HepG2 (cell line): Measurements from ENCODE around the gene WIPF3. TPM values are rescaled to one million over a fixed set of nuclear protein-coding genes. Genes with fewer than 3 reads are reported as not detected.

Experiments used
- ATAC-seq: fragments of 200-7000 bp; cut with Tn5 transposase; 3 replicates; pipeline ENCODE4 v1.9.1; 2020; ENCODE audit warnings: mild to moderate bottlenecking, moderate library complexity
- BruUV-seq: library from RNA; stranded (reverse); fragments of 400-500 nt; replicated peaks from 2 replicates; lab custom pipeline; 2021; lab: Mats Ljungman, UMichigan
- CTCF ChIA-PET: fragments of 300-600 bp; formaldehyde crosslinking; extraction: SDS; loops from one replicate; lab custom pipeline; 2021; ENCODE audit warnings: low total read pairs, inconsistent platforms, low intra/inter-chr PET ratio; lab: Yijun Ruan, JAX
- POLR2A ChIA-PET: fragments of 350-600 bp; sonication (Branson Sonifier 250); formaldehyde crosslinking; loops from one replicate; lab custom pipeline; 2020; ENCODE audit warnings: antibody characterized with exemption, inconsistent platforms; lab: Yijun Ruan, JAX
- DNase-seq: peaks from one replicate; pipeline ENCODE4 v3.0.0-alpha.2; 2015; ENCODE audit warnings: low spot score
- FAIRE-seq: peaks from 3 replicates; lab custom pipeline; 2011; peaks lifted over from hg19 to GRCh38; lab: Jason Lieb, UNC
- H2AFZ ChIP-seq: one replicate; pipeline ENCODE4 v1.6.1; 2011; ENCODE audit warnings: low read length, inconsistent platforms
- H3K27ac ChIP-seq: fragments of 300-600 bp; 3 replicates; pipeline ENCODE4 v1.8.0; 2011; ENCODE audit warnings: mixed run types, mild to moderate bottlenecking, mixed read lengths, low read length, inconsistent platforms; ENCODE audit not compliant: insufficient read depth; ENCODE audit errors: extremely low read length
- H3K27me3 ChIP-seq, 2 experiments: fragments of 200-600 bp in 1 of 2; 2 replicates in 1 of 2; 3 replicates in 1 of 2; pipeline versions ENCODE4 v1.6.0 to v1.8.0; 2011; ENCODE audit warnings: low read length in 2 of 2, mild to moderate bottlenecking in 2 of 2, moderate library complexity in 2 of 2, inconsistent platforms in 1 of 2; ENCODE audit not compliant: insufficient read depth in 2 of 2, control insufficient read depth in 1 of 2
- H3K36me3 ChIP-seq, 2 experiments: fragments of 200-600 bp in 1 of 2; replicated peaks in 1 of 2; 2 replicates in 1 of 2; 3 replicates in 1 of 2; pipeline versions ENCODE4 v1.5.1 to v1.8.0; 2011; ENCODE audit warnings: low read length in 2 of 2, inconsistent platforms in 1 of 2; ENCODE audit not compliant: insufficient read depth in 2 of 2, control insufficient read depth in 1 of 2
- H3K4me1 ChIP-seq: 2 replicates; pipeline ENCODE4 v1.5.1; 2012; ENCODE audit warnings: low read length, inconsistent platforms; ENCODE audit not compliant: insufficient read depth
- H3K4me2 ChIP-seq: 2 replicates; pipeline ENCODE4 v1.6.0; 2011; ENCODE audit warnings: low read depth, low read length, inconsistent platforms
- H3K4me3 ChIP-seq, 3 experiments: fragments of 200-600 bp in 1 of 3; sonication (generic), shearing (Covaris generic) in 1 of 3; replicated peaks in 1 of 3; 2 replicates each; pipeline ENCODE4 v1.5.1; 2011 to 2016; ENCODE audit warnings: low read length in 3 of 3, inconsistent platforms in 2 of 3, low read depth in 2 of 3, mild to moderate bottlenecking in 2 of 3, control low read depth in 1 of 3, mixed read lengths in 1 of 3; ENCODE audit not compliant: insufficient read depth in 1 of 3
- H3K79me2 ChIP-seq: one replicate; pipeline ENCODE4 v1.6.1; 2011; ENCODE audit warnings: low read length, inconsistent platforms; ENCODE audit not compliant: insufficient read depth
- H3K9ac ChIP-seq: 2 replicates; pipeline ENCODE4 v1.6.0; 2011; ENCODE audit warnings: mild to moderate bottlenecking, low read depth, low read length, inconsistent platforms; ENCODE audit not compliant: insufficient read depth
- H3K9me3 ChIP-seq: 2 replicates; pipeline ENCODE4 v1.5.1; 2012; ENCODE audit warnings: mild to moderate bottlenecking, low read length
- H4K20me1 ChIP-seq: 2 replicates; pipeline ENCODE4 v1.6.0; 2011; ENCODE audit warnings: inconsistent platforms, mild to moderate bottlenecking, low read length, moderate library complexity; ENCODE audit not compliant: insufficient read depth
- CAMTA2 ChIP-seq: sonication (generic); formaldehyde crosslinking; IDR thresholded peaks from 2 replicates; pipeline ENCODE4 v1.4.0; 2020; ENCODE audit warnings: mild to moderate bottlenecking, missing genetic modification reagents, borderline replicate concordance
- CENPT ChIP-seq: sonication (generic); formaldehyde crosslinking; IDR thresholded peaks from 2 replicates; pipeline ENCODE4 v1.8.0; 2022; ENCODE audit warnings: low read depth, mild to moderate bottlenecking, moderate library complexity, missing genetic modification reagents
- ETV5 ChIP-seq: IDR thresholded peaks from 2 replicates; pipeline ENCODE4 v1.6.1; 2018; ENCODE audit warnings: missing biosample characterization, missing genetic modification reagents, inconsistent platforms, borderline replicate concordance
- NFKBIZ ChIP-seq: IDR thresholded peaks from 2 replicates; pipeline ENCODE4 v1.6.1; 2018; ENCODE audit warnings: missing genetic modification reagents, missing compliant biosample characterization
- POLR2AphosphoS5 ChIP-seq: IDR thresholded peaks from 2 replicates; pipeline ENCODE4 v1.6.1; 2012; ENCODE audit warnings: low read depth, low read length
- RBM39 ChIP-seq: fragments of 200-400 bp; formaldehyde crosslinking; IDR thresholded peaks from one replicate; pipeline ENCODE4 v1.6.1; 2018; ENCODE audit warnings: antibody characterized with exemption, mild to moderate bottlenecking, low read depth, low read length; ENCODE audit not compliant: poor library complexity, severe bottlenecking
- SETDB1 ChIP-seq: sonication (generic); formaldehyde crosslinking; IDR thresholded peaks from 2 replicates; pipeline ENCODE4 v1.5.1; 2020; ENCODE audit warnings: missing genetic modification reagents, mild to moderate bottlenecking, borderline replicate concordance
- WGBS: methylation state at CpG from one replicate; pipeline ENCODE4 v1.1.6; 2017; ENCODE audit warnings: low lambda C conversion rate; 5-methylcytosine and 5-hydroxymethylcytosine counted together
- in situ Hi-C: cut with HindIII; loops from 2 replicates; pipeline ENCODE4 v1.10.0; 2017; ENCODE audit warnings: low pct_unique_long_range_greater_than_20kb; ENCODE audit not compliant: extremely low pct_ligation_motif_present
- intact Hi-C: fragments of 100-400 bp; cut with micrococcal nuclease; formaldehyde crosslinking; loops from one replicate; pipeline ENCODE4 v1.10.0; 2022; ENCODE audit not compliant: unreplicated experiment
- polyA plus RNA-seq, 8 experiments: library from polyadenylated mRNA; depleted of rRNA in 3 of 8; stranded (reverse) in 7 of 8; unstranded in 1 of 8; fragments of >200 nt; fragmentation: Illumina TruSeq in 4 of 8; extraction: Trizol in 4 of 8; gene quantifications; 2 replicates each; pipeline versions ENCODE4 v1.2.1 to v1.2.3, GENCODE V29; 2011 to 2016; ENCODE audit warnings: low read depth in 4 of 8, missing spikeins in 1 of 8, mixed read lengths in 1 of 8; ENCODE audit not compliant: insufficient read depth in 1 of 8
- total RNA-seq, 5 experiments: library from RNA; depleted of rRNA; stranded (reverse); fragments of >200 nt; fragmentation: Illumina TruSeq; extraction: Trizol; gene quantifications; 2 replicates each; pipeline ENCODE4 v1.2.3, GENCODE V29; 2016; ENCODE audit warnings: low read depth in 1 of 5
- TF ChIP-seq, protein P1 (sequence below): sonication (generic); formaldehyde crosslinking; IDR thresholded peaks from 2 replicates; pipeline ENCODE4 v1.9.0; 2021; ENCODE audit warnings: missing genetic modification reagents, borderline replicate concordance
- TF ChIP-seq, protein P2 (sequence below): sonication (generic); formaldehyde crosslinking; IDR thresholded peaks from 2 replicates; pipeline ENCODE4 v1.5.0; 2020; ENCODE audit warnings: mild to moderate bottlenecking, low read depth, missing genetic modification reagents, borderline replicate concordance
- TF ChIP-seq, protein P3 (sequence below): IDR thresholded peaks from 2 replicates; pipeline ENCODE4 v1.6.1; 2016; ENCODE audit warnings: low read depth
- TF ChIP-seq, protein P4 (sequence below): sonication (generic); formaldehyde crosslinking; IDR thresholded peaks from 2 replicates; pipeline ENCODE4 v1.5.0; 2020; ENCODE audit warnings: mild to moderate bottlenecking, missing genetic modification reagents
- TF ChIP-seq, protein P5 (sequence below): sonication (generic); formaldehyde crosslinking; IDR thresholded peaks from 2 replicates; pipeline ENCODE4 v1.9.0; 2021; ENCODE audit warnings: missing genetic modification reagents, borderline replicate concordance
- TF ChIP-seq, protein P6 (sequence below): sonication (generic); formaldehyde crosslinking; IDR thresholded peaks from 2 replicates; pipeline ENCODE4 v1.4.0; 2020; ENCODE audit warnings: missing genetic modification reagents

The WIPF3 gene
- total and polyA plus RNA-seq, 2 of the 13 experiments (the other 11 are each of a cell fraction or from before 2014, with no cell fraction given) = 0.03 TPM; not detected in 1

DNA sequence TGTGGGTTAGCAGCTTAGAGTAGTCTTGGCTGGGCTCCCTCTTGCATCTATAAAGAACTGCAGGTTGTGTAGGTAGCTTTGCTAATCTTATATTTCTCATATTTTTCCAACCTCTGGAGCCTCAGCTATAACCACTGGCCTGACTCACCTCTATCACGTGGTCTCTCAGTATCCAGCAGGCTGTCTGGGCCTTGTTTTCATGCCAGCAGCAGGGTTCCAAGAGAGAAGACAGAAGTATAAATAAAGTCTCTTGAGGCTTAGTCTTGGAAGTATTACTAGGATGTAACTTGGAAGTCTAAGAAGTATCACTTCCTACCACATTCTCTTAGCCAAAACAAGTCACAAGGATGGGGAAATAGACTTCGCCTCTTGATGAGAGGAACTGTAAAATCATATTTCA is 73.3 kb downstream of the WIPF3 start:
- WGBS = 4% methylated on average over 2 of the region's 2 CpGs
- ATAC-seq = no peak
- no peak for FAIRE-seq
- H3K4me2 ChIP-seq = no peak overlapping the region
- no peaks in the 10 kb centered on the region for H4K20me1 ChIP-seq
- no TSS peak for BruUV-seq
- H2AFZ ChIP-seq = no peak overlapping the region
- no peak for DNase-seq
- H3K9ac ChIP-seq = no peak overlapping the region
- in situ Hi-C loops = loop anchor here (10.0 kb wide), 1 partner anchor 185 kb away; no protein-coding TSS in a partner anchor
- intact Hi-C loops = loop anchor here (2.0 to 5.0 kb wide), 2 partner anchors 43 to 183 kb away; no protein-coding TSS in a partner anchor
- no peak overlapping the region for H3K27ac ChIP-seq
- no peak overlapping the region for H3K4me3 ChIP-seq
- no peaks in the 10 kb centered on the region for H3K79me2 ChIP-seq
- ChIA-PET POLR2A (no interaction called here), CTCF (no interaction called here)
- no peaks in the 10 kb centered on the region for H3K9me3 ChIP-seq
- peaks cover 0 to 9% of the 10 kb centered on the region in 2 experiments; a peak in 3 of 5 replicates for H3K27me3 ChIP-seq
- H3K36me3 ChIP-seq = no peaks in the 10 kb centered on the region
- H3K4me1 ChIP-seq = peaks cover 8% of the 10 kb centered on the region; the same call in 1 of the 2 replicates
- TF ChIP-seq CENPT = no peak
- no peak for TF ChIP-seq SETDB1 (CRISPR knock-in tag)
- TF ChIP-seq, protein P1, sequence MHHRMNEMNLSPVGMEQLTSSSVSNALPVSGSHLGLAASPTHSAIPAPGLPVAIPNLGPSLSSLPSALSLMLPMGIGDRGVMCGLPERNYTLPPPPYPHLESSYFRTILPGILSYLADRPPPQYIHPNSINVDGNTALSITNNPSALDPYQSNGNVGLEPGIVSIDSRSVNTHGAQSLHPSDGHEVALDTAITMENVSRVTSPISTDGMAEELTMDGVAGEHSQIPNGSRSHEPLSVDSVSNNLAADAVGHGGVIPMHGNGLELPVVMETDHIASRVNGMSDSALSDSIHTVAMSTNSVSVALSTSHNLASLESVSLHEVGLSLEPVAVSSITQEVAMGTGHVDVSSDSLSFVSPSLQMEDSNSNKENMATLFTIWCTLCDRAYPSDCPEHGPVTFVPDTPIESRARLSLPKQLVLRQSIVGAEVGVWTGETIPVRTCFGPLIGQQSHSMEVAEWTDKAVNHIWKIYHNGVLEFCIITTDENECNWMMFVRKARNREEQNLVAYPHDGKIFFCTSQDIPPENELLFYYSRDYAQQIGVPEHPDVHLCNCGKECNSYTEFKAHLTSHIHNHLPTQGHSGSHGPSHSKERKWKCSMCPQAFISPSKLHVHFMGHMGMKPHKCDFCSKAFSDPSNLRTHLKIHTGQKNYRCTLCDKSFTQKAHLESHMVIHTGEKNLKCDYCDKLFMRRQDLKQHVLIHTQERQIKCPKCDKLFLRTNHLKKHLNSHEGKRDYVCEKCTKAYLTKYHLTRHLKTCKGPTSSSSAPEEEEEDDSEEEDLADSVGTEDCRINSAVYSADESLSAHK = no peak
- TF ChIP-seq, protein P2, sequence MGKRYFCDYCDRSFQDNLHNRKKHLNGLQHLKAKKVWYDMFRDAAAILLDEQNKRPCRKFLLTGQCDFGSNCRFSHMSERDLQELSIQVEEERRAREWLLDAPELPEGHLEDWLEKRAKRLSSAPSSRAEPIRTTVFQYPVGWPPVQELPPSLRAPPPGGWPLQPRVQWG (CRISPR knock-in tag) = no peak
- TF ChIP-seq, protein P3, sequence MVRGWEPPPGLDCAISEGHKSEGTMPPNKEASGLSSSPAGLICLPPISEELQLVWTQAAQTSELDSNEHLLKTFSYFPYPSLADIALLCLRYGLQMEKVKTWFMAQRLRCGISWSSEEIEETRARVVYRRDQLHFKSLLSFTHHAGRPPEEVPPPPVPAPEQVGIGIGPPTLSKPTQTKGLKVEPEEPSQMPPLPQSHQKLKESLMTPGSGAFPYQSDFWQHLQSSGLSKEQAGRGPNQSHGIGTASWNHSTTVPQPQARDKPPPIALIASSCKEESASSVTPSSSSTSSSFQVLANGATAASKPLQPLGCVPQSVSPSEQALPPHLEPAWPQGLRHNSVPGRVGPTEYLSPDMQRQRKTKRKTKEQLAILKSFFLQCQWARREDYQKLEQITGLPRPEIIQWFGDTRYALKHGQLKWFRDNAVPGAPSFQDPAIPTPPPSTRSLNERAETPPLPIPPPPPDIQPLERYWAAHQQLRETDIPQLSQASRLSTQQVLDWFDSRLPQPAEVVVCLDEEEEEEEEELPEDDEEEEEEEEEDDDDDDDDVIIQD (CRISPR knock-in tag) = no peak
- TF ChIP-seq RBM39 = no peak
- TF ChIP-seq POLR2AphosphoS5 = no peak
- TF ChIP-seq NFKBIZ (CRISPR knock-in tag) = no peak
- no peak for TF ChIP-seq CAMTA2
- no peak for TF ChIP-seq ETV5 (CRISPR knock-in tag)
- TF ChIP-seq, protein P4, sequence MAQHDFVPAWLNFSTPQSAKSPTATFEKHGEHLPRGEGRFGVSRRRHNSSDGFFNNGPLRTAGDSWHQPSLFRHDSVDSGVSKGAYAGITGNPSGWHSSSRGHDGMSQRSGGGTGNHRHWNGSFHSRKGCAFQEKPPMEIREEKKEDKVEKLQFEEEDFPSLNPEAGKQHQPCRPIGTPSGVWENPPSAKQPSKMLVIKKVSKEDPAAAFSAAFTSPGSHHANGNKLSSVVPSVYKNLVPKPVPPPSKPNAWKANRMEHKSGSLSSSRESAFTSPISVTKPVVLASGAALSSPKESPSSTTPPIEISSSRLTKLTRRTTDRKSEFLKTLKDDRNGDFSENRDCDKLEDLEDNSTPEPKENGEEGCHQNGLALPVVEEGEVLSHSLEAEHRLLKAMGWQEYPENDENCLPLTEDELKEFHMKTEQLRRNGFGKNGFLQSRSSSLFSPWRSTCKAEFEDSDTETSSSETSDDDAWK = no peak
- TF ChIP-seq, protein P5, sequence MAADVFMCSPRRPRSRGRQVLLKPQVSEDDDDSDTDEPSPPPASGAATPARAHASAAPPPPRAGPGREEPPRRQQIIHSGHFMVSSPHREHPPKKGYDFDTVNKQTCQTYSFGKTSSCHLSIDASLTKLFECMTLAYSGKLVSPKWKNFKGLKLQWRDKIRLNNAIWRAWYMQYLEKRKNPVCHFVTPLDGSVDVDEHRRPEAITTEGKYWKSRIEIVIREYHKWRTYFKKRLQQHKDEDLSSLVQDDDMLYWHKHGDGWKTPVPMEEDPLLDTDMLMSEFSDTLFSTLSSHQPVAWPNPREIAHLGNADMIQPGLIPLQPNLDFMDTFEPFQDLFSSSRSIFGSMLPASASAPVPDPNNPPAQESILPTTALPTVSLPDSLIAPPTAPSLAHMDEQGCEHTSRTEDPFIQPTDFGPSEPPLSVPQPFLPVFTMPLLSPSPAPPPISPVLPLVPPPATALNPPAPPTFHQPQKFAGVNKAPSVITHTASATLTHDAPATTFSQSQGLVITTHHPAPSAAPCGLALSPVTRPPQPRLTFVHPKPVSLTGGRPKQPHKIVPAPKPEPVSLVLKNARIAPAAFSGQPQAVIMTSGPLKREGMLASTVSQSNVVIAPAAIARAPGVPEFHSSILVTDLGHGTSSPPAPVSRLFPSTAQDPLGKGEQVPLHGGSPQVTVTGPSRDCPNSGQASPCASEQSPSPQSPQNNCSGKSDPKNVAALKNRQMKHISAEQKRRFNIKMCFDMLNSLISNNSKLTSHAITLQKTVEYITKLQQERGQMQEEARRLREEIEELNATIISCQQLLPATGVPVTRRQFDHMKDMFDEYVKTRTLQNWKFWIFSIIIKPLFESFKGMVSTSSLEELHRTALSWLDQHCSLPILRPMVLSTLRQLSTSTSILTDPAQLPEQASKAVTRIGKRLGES (CRISPR knock-in tag) = no peak
- TF ChIP-seq, protein P6, sequence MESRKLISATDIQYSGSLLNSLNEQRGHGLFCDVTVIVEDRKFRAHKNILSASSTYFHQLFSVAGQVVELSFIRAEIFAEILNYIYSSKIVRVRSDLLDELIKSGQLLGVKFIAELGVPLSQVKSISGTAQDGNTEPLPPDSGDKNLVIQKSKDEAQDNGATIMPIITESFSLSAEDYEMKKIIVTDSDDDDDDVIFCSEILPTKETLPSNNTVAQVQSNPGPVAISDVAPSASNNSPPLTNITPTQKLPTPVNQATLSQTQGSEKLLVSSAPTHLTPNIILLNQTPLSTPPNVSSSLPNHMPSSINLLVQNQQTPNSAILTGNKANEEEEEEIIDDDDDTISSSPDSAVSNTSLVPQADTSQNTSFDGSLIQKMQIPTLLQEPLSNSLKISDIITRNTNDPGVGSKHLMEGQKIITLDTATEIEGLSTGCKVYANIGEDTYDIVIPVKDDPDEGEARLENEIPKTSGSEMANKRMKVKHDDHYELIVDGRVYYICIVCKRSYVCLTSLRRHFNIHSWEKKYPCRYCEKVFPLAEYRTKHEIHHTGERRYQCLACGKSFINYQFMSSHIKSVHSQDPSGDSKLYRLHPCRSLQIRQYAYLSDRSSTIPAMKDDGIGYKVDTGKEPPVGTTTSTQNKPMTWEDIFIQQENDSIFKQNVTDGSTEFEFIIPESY (CRISPR knock-in tag) = no peak
